22Rv1 (cell line): Measurements from ENCODE around the gene LCE3A.
A peak's percentile ranks its signal among the peaks of the same experiment; 100 is the strongest.
"Not testable (repeated sequence)": the region's sequence is repeated elsewhere in the genome, so short reads cannot be mapped to it uniquely, and the experiment has no call there.

ENCODE experiments used
- H3K27ac ChIP-seq: fragments of 450-650 bp; 2 replicates; pipeline ENCODE4 v1.5.1; 2017
- CTCF ChIP-seq: fragments of 450-650 bp; IDR thresholded peaks from 2 replicates; pipeline ENCODE4 v1.5.1; 2017; ENCODE audit warnings: mild to moderate bottlenecking
- ZFX ChIP-seq: fragments of 450-650 bp; IDR thresholded peaks from 2 replicates; pipeline ENCODE4 v1.6.1; 2017; ENCODE audit warnings: antibody characterized with exemption, borderline replicate concordance

The LCE3A gene

GRCh38 chr1:152621993-152622392, 910 bp downstream of the LCE3A start:
- TF ChIP-seq ZFX: no peak
- no peak for TF ChIP-seq CTCF
- no peak overlapping the region for H3K27ac ChIP-seq

DNA sequence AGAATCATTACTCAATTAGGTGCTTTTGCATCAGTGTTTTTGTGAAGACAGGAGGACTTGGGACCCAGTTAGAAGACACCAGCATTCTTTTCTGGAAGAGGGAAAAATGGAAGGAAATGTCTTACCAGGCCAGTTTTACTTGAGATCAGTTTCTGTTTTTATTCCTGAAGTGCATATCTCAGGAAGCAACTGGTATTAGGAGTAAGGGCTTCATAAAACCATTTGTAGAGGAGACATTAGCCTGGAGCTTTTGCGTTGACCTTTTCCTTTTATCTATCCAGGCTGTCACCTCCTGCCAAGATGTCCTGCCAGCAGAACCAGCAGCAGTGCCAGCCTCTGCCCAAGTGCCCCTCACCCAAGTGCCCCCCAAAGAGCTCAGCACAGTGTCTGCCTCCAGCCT, 9.4 kb downstream of the LCE3A start, which contains the start of gene LCE3B:
TSS of gene LCE3B (plus strand) at position 301 of the 400 bp plus-strand sequence. CDS start at position 301, 0 bp downstream.
- no peak within 1 kb of the TSS for H3K27ac ChIP-seq
- no peak for TF ChIP-seq ZFX
- TF ChIP-seq CTCF: no peak

DNA sequence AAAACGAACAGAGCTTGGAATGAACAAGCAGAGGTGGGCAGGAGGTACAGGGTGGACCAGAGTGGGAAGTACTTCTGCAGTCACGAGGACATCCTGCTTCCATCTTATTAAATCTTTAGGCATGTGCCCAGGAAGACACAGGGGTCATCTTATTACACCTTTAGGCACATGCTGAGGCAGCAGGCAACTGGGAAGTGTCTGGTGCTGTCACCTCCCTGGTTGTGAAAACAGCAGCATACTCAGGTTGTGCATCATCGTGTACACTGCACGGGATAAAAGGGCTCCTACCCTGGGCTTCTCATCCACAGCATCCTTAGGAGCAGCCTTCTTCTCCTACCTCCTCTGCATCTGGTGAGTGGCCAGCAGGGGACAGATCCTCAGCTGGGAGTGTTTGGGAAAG, 23.0 kb downstream of the LCE3A start, which contains the start of gene LCE3C:
TSS of gene LCE3C (plus strand) at position 301 of the 400 bp plus-strand sequence. CDS start 498 bp downstream, outside the sequence.
- no peak within 1 kb of the TSS for H3K27ac ChIP-seq
- TF ChIP-seq ZFX (no peak), CTCF (no peak)

DNA sequence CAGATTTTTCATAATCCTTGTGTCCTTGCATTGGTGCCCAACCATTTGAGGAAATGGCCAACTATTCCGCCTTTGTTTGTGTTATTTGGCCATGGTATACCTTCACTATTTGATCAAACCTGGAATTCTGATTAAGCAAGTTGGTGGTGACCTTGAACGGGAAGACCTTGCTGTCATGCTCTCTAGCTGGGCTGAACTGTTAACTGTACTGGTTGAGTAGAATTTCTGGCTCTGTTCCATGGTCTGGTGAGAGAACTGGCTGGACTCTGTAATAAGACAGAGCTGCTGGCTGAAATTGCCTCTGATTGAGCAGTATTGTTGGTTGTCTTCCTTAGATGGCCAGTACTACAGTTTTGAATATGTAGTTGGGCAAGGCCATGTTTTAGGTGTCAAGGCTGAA, 25.9 kb downstream of the LCE3A start:
- no peak overlapping the region for H3K27ac ChIP-seq
- TF ChIP-seq CTCF (no peak), ZFX (no peak)

- H3K27ac ChIP-seq: no peak overlapping the region
- peak; percentile 46 for TF ChIP-seq CTCF
- no peak for TF ChIP-seq ZFX
These were observed 37.3 kb downstream of the LCE3A start for GRCh38 chr1:152585586-152585985.

- no peak overlapping the region for H3K27ac ChIP-seq
- TF ChIP-seq CTCF (no peak), ZFX (no peak)
These were observed 40.3 kb downstream of the LCE3A start for GRCh38 chr1:152582647-152583046.

DNA sequence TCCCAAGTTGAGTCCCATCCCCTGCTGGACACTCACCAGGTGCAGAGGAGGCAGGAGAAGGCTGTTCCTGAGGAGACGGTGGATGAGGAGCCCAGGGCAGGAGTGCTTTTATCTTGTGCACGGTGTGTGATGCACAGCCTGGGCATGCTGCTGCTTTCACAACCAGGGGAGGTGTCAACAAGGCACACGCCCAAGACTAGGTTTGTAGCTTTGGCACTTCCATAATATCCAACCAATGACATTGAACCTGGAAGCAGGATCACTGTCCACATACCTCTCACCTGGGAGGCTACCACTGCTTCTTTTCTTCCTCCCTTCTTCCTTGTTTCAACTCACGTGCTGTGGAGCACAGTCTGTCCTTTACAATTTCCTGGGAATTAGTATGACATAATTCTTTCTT, 42.5 kb downstream of the LCE3A start, which contains the start of gene LCE3D:
TSS of gene LCE3D (minus strand) at position 84 of the 400 bp plus-strand sequence. CDS start 580 bp downstream, outside the sequence.
- TF ChIP-seq CTCF (no peak), ZFX (no peak)
- no peak within 1 kb of the TSS for H3K27ac ChIP-seq

DNA sequence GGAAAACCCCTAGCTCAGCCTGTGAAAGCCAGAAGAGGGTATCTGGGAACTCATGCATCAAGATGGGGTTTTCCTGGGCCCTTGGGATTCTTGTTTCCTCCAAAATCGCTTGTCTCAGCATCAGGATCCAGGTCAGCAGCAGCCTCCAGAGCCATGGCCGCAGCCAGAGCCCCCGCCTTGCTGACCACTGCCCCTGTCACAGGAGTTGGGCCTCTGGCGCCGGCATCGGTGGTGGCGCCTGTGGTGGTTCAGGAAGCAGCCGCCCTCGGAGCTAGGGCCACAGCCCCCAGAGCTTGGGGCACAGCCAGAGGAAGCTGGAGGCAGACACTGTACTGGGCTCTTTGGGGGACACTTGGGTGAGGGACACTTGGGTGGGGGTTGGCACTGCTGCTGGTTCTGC, 43.4 kb downstream of the LCE3A start:
- not testable (repeated sequence) for H3K27ac ChIP-seq
